Uterus (tissue), 4 donors: ENCODE data around the gene SVEP1. TPM values are rescaled to one million over a fixed set of nuclear protein-coding genes. Genes with fewer than 3 reads are reported as not detected.
A peak's percentile ranks its signal among the peaks of the same experiment; 100 is the strongest.

ENCODE experiments used
- DNase-seq, 2 donors: peaks; one replicate each; pipeline ENCODE4 v3.0.0-alpha.2; 2019 to 2020
- H3K27ac ChIP-seq, 2 donors: fragments of 200-600 bp; sonication (generic); 1 replicate in 1 of 2; 2 replicates in 1 of 2; pipeline ENCODE4 v1.5.1; 2016 to 2018
- H3K27me3 ChIP-seq, 2 donors: fragments of 200-600 bp; sonication (generic); one replicate each; pipeline ENCODE4 v1.5.1; 2018 to 2019; ENCODE audit warnings: control low read depth in 1 of 2
- H3K36me3 ChIP-seq, 2 donors: fragments of 200-600 bp; sonication (generic); one replicate each; pipeline ENCODE4 v1.5.1; 2019; ENCODE audit warnings: control low read depth in 1 of 2
- H3K4me1 ChIP-seq, 2 donors: fragments of 200-600 bp; sonication (generic); one replicate each; pipeline ENCODE4 v1.5.1; 2018 to 2019; ENCODE audit warnings: control low read depth in 1 of 2
- H3K4me3 ChIP-seq, 2 donors: fragments of 200-600 bp; sonication (generic); 1 replicate in 1 of 2; 2 replicates in 1 of 2; pipeline ENCODE4 v1.5.1; 2018 to 2019; ENCODE audit warnings: mild to moderate bottlenecking in 1 of 2
- H3K9me3 ChIP-seq, 2 donors: fragments of 200-600 bp; sonication (generic); one replicate each; pipeline ENCODE4 v1.5.1; 2019; ENCODE audit warnings: control low read depth in 1 of 2
- CTCF ChIP-seq, 4 experiments: fragments of 200-600 bp in 2 of 4; fragments of 450-650 bp in 2 of 4; sonication (generic) in 2 of 4; IDR thresholded peaks; one replicate each; pipeline ENCODE4 v1.5.1; 2016 to 2019; ENCODE audit warnings: antibody characterized with exemption in 4 of 4, mild to moderate bottlenecking in 2 of 4, moderate library complexity in 1 of 4
- POLR2A ChIP-seq, 2 donors: fragments of 450-650 bp; IDR thresholded peaks; one replicate each; pipeline ENCODE4 v1.6.1; 2016; ENCODE audit warnings: antibody characterized with exemption in 2 of 2, mild to moderate bottlenecking in 1 of 2, moderate library complexity in 1 of 2
- intact Hi-C: fragments of 100-400 bp; cut with DNase I; formaldehyde crosslinking; loops from one replicate; pipeline ENCODE4 v1.15.1; 2023; ENCODE audit warnings: low total_unique reads
- total RNA-seq, 4 donors: library from RNA; depleted of rRNA in 3 of 4; stranded (reverse); fragments of >200 nt in 3 of 4; gene quantifications; one replicate each; pipeline versions ENCODE4 v1.1.0 to v1.2.4, GENCODE V29; 2014 to 2023
- donor health status: DM: yes; HTN: yes; CAD: no.

Gene SVEP1
- total RNA-seq, 4 donors from 2014 or later = 47.9 to 63.5 (median 58.0) TPM

GRCh38 chr9:110426052-110426709 is 153.4 kb downstream of the SVEP1 start:
- Histone ChIP-seq H3K27me3 (no peaks in the 10 kb centered on the region), H3K4me1 (no peaks in the 10 kb centered on the region), H3K4me3 (no peak overlapping the region), H3K36me3 (no peaks in the 10 kb centered on the region), H3K9me3 (no peaks in the 10 kb centered on the region), H3K27ac (no peak overlapping the region)
- no peak for DNase-seq
- intact Hi-C loops = no loop called here
- no peak for TF ChIP-seq POLR2A (IDR thresholded peaks at IDR 0.05)
- peak in 2 of 4 experiments; percentile 21 to 25 for TF ChIP-seq CTCF (IDR thresholded peaks at IDR 0.05)

GRCh38 chr9:110414471-110414870 is 165.1 kb downstream of the SVEP1 start:
- Histone ChIP-seq H3K9me3 (no peaks in the 10 kb centered on the region), H3K27me3 (no peaks in the 10 kb centered on the region), H3K4me3 (no peak overlapping the region), H3K4me1 (no peaks in the 10 kb centered on the region), H3K27ac (no peak overlapping the region), H3K36me3 (no peaks in the 10 kb centered on the region)
- intact Hi-C loops = no loop called here
- DNase-seq = no peak
- no peak for TF ChIP-seq CTCF (IDR thresholded peaks at IDR 0.05)
- TF ChIP-seq POLR2A (IDR thresholded peaks at IDR 0.05) = no peak

GRCh38 chr9:110410961-110411360 is 168.6 kb downstream of the SVEP1 start:
- no peak for DNase-seq
- Histone ChIP-seq H3K4me3 (no peak overlapping the region), H3K4me1 (no peaks in the 10 kb centered on the region), H3K36me3 (no peaks in the 10 kb centered on the region), H3K9me3 (no peaks in the 10 kb centered on the region), H3K27ac (no peak overlapping the region), H3K27me3 (no peaks in the 10 kb centered on the region)
- TF ChIP-seq CTCF (IDR thresholded peaks at IDR 0.05) (no peak), POLR2A (IDR thresholded peaks at IDR 0.05) (no peak)
- intact Hi-C loops = no loop called here

GRCh38 chr9:110408598-110408997 is 170.9 kb downstream of the SVEP1 start:
- H3K27me3 ChIP-seq = no peaks in the 10 kb centered on the region
- TF ChIP-seq CTCF (IDR thresholded peaks at IDR 0.05) = no peak
- no peak for TF ChIP-seq POLR2A (IDR thresholded peaks at IDR 0.05)

GRCh38 chr9:110405858-110406443 is 173.6 kb downstream of the SVEP1 start:
- Histone ChIP-seq H3K9me3 (no peaks in the 10 kb centered on the region), H3K4me1 (no peaks in the 10 kb centered on the region), H3K36me3 (no peaks in the 10 kb centered on the region), H3K4me3 (no peak overlapping the region), H3K27ac (no peak overlapping the region), H3K27me3 (no peaks in the 10 kb centered on the region)
- no peak for TF ChIP-seq CTCF (IDR thresholded peaks at IDR 0.05)
- DNase-seq = no peak
- intact Hi-C loops = no loop called here

More at GRCh38 chr9:110408598-110408997, 170.9 kb downstream of the SVEP1 start:
- Histone ChIP-seq H3K27ac (no peak overlapping the region), H3K9me3 (no peaks in the 10 kb centered on the region), H3K36me3 (no peaks in the 10 kb centered on the region), H3K4me1 (no peaks in the 10 kb centered on the region), H3K4me3 (no peak overlapping the region)
- no peak for DNase-seq
- intact Hi-C loops = no loop called here
